K562 (cell line): ENCODE results near the gene SUMF1. TPM values are rescaled to one million over a fixed set of nuclear protein-coding genes. Genes with fewer than 3 reads are reported as not detected.

Experiments
- CTBP1 ChIP-seq: fragments of 450-650 bp; IDR thresholded peaks from 2 replicates; pipeline ENCODE4 v1.6.1; 2016; ENCODE audit warnings: borderline replicate concordance
- CXXC5 ChIP-seq: fragments of 250-450 bp; sonication (Bioruptor Pico); IDR thresholded peaks from 2 replicates; pipeline ENCODE4 v1.8.0; 2022; ENCODE audit warnings: inconsistent platforms, mild to moderate bottlenecking, moderate library complexity
- E2F5 ChIP-seq: sonication (generic); formaldehyde crosslinking; IDR thresholded peaks from 2 replicates; pipeline ENCODE4 v1.8.0; 2022; ENCODE audit warnings: mild to moderate bottlenecking, missing genetic modification reagents
- GTF2A2 ChIP-seq: IDR thresholded peaks from 2 replicates; pipeline ENCODE4 v1.6.1; 2016; ENCODE audit warnings: mild to moderate bottlenecking, missing genetic modification characterization, missing compliant biosample characterization
- KDM5B ChIP-seq: fragments of 200-600 bp; sonication (generic); IDR thresholded peaks from 2 replicates; pipeline ENCODE4 v1.6.1; 2012; ENCODE audit warnings: low read depth, mild to moderate bottlenecking, moderate library complexity, low read length, control low read depth, inconsistent platforms; ENCODE audit not compliant: insufficient replicate concordance
- KHSRP ChIP-seq: fragments of 450-650 bp; IDR thresholded peaks from 2 replicates; pipeline ENCODE4 v1.6.1; 2017
- NFXL1 ChIP-seq: fragments of 450-650 bp; formaldehyde crosslinking; IDR thresholded peaks from 2 replicates; pipeline ENCODE4 v1.4.0; 2021; ENCODE audit warnings: mild to moderate bottlenecking
- RBM15 ChIP-seq: fragments of 200-400 bp; formaldehyde crosslinking; IDR thresholded peaks from 2 replicates; pipeline ENCODE4 v1.6.1; 2018; ENCODE audit warnings: mild to moderate bottlenecking, low read length, moderate library complexity; ENCODE audit not compliant: insufficient read depth
- RBM25 ChIP-seq: fragments of 200-400 bp; formaldehyde crosslinking; IDR thresholded peaks from 2 replicates; pipeline ENCODE4 v1.6.1; 2018; ENCODE audit warnings: low read length, low read depth, moderate library complexity; ENCODE audit not compliant: severe bottlenecking
- TSHZ1 ChIP-seq: fragments of 250-450 bp; sonication (Bioruptor Pico); IDR thresholded peaks from 2 replicates; pipeline ENCODE4 v1.4.0; 2020; ENCODE audit warnings: mild to moderate bottlenecking, moderate library complexity
- ZNF408 ChIP-seq: fragments of 250-450 bp; sonication (Bioruptor Pico); IDR thresholded peaks from 2 replicates; pipeline ENCODE4 v1.4.0; 2020; ENCODE audit warnings: low read depth, mild to moderate bottlenecking, moderate library complexity
- ZNF445 ChIP-seq: fragments of 250-450 bp; sonication (Bioruptor Pico); IDR thresholded peaks from 2 replicates; pipeline ENCODE4 v1.4.0; 2020; ENCODE audit warnings: low read depth, mild to moderate bottlenecking, moderate library complexity
- polyA plus RNA-seq, 8 experiments: library from polyadenylated mRNA; depleted of rRNA in 4 of 8; stranded (reverse) in 5 of 8; unstranded in 3 of 8; fragments of >200 nt; fragmentation: Nextera tagmentation in 2 of 8; fragmentation: Illumina TruSeq in 1 of 8; extraction: Ambion mirVana in 2 of 8; extraction: Trizol in 1 of 8; gene quantifications; 2 replicates each; pipeline versions ENCODE4 v1.2.1 to v1.2.3, GENCODE V29; 2011 to 2014; ENCODE audit warnings: inconsistent platforms in 1 of 8, missing spikeins in 1 of 8
- total RNA-seq, 7 experiments: library from RNA; depleted of rRNA in 6 of 7; stranded (reverse); fragments of >200 nt in 6 of 7; fragmentation: Illumina TruSeq in 2 of 7; extraction: Trizol in 2 of 7; gene quantifications; 2 replicates each; pipeline versions ENCODE4 v1.2.1 to v1.2.3, GENCODE V29; 2011 to 2021; ENCODE audit warnings: low replicate concordance in 1 of 7
- TF ChIP-seq, protein P1 (sequence below): fragments of 150-350 bp; IDR thresholded peaks from 2 replicates; pipeline ENCODE4 v1.6.1; 2014; ENCODE audit warnings: low read depth, mild to moderate bottlenecking, low read length, borderline replicate concordance
- TF ChIP-seq, protein P2 (sequence below): fragments of 250-450 bp; sonication (Bioruptor Pico); IDR thresholded peaks from 2 replicates; pipeline ENCODE4 v1.5.0; 2021; ENCODE audit warnings: mild to moderate bottlenecking, borderline replicate concordance
- TF ChIP-seq, protein P3 (sequence below), 2 experiments: fragments of 250-450 bp in 1 of 2; fragments of 450-650 bp in 1 of 2; sonication (Bioruptor Pico) in 1 of 2; IDR thresholded peaks; 2 replicates each; pipeline versions ENCODE4 v1.6.1 to v1.8.0; 2016 to 2021; ENCODE audit warnings: mild to moderate bottlenecking in 2 of 2, moderate library complexity in 2 of 2, missing compliant biosample characterization in 1 of 2, missing genetic modification characterization in 1 of 2

Gene SUMF1
- total and polyA plus RNA-seq, 9 of the 15 experiments (the other 6 are each of a cell fraction or from before 2014, with no cell fraction given) = 1.3 to 7.4 (median 4.2) TPM

DNA sequence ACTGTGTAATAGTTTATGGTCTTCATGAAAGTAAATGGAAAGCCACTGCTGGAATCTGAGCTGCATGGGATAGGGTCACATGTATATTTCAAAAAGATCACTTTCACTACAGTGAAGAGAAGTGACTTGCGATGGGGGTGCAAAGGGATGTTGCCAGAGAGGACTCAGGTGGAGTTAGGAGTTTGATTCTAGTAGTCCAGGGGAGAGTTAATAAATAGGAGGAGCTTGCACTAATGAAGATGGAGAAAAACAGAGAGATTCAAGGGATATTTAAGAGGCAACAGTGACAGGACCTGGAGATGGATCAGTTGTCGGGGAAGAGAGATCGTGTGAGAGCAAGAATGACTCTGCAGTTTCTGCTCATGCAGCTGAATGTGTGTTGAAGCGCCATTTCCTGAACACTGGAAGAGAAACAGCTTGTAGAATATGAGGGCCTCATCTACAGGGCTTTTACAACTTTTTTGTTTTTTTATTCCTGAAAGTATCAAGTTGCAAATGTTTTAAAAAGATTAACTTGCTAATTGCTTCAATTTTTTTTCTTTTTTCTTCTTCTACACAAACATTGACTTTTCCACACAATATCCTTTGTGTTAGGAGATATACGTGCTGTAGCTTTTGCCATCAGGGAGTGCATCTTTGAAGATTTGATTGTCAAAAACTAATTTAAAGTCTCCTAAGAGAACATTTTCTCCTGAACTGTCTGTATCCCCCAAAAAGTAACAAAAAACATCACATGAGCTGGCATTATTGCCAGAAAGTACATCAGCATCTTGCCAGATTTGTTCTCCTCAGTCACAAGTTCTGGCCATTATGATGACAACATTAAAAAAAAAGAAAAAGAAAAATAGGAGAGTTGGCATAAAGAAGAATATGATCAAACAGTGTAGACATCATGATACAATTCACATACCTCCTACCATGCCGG is 126.4 kb downstream of the SUMF1 start (continued):
- TF ChIP-seq, protein P1, sequence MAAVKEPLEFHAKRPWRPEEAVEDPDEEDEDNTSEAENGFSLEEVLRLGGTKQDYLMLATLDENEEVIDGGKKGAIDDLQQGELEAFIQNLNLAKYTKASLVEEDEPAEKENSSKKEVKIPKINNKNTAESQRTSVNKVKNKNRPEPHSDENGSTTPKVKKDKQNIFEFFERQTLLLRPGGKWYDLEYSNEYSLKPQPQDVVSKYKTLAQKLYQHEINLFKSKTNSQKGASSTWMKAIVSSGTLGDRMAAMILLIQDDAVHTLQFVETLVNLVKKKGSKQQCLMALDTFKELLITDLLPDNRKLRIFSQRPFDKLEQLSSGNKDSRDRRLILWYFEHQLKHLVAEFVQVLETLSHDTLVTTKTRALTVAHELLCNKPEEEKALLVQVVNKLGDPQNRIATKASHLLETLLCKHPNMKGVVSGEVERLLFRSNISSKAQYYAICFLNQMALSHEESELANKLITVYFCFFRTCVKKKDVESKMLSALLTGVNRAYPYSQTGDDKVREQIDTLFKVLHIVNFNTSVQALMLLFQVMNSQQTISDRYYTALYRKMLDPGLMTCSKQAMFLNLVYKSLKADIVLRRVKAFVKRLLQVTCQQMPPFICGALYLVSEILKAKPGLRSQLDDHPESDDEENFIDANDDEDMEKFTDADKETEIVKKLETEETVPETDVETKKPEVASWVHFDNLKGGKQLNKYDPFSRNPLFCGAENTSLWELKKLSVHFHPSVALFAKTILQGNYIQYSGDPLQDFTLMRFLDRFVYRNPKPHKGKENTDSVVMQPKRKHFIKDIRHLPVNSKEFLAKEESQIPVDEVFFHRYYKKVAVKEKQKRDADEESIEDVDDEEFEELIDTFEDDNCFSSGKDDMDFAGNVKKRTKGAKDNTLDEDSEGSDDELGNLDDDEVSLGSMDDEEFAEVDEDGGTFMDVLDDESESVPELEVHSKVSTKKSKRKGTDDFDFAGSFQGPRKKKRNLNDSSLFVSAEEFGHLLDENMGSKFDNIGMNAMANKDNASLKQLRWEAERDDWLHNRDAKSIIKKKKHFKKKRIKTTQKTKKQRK = no peak
- TF ChIP-seq KHSRP (no peak), GTF2A2 (no peak), KDM5B (no peak), RBM15 (no peak), NFXL1 (CRISPR knock-in tag) (no peak), E2F5 (CRISPR knock-in tag) (no peak), ZNF445 (no peak), CTBP1 (peak; percentile 49; the same call in 1 of the 2 replicates), RBM25 (no peak), CXXC5 (CRISPR knock-in tag) (peak; percentile 18; the same call in 1 of the 2 replicates), TSHZ1 (CRISPR knock-in tag) (no peak), ZNF408 (CRISPR knock-in tag) (no peak)
- TF ChIP-seq, protein P2, sequence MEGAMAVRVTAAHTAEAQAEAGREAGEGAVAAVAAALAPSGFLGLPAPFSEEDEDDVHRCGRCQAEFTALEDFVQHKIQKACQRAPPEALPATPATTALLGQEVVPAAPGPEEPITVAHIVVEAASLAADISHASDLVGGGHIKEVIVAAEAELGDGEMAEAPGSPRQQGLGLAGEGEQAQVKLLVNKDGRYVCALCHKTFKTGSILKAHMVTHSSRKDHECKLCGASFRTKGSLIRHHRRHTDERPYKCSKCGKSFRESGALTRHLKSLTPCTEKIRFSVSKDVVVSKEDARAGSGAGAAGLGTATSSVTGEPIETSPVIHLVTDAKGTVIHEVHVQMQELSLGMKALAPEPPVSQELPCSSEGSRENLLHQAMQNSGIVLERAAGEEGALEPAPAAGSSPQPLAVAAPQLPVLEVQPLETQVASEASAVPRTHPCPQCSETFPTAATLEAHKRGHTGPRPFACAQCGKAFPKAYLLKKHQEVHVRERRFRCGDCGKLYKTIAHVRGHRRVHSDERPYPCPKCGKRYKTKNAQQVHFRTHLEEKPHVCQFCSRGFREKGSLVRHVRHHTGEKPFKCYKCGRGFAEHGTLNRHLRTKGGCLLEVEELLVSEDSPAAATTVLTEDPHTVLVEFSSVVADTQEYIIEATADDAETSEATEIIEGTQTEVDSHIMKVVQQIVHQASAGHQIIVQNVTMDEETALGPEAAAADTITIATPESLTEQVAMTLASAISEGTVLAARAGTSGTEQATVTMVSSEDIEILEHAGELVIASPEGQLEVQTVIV = no peak
- TF ChIP-seq, protein P3, sequence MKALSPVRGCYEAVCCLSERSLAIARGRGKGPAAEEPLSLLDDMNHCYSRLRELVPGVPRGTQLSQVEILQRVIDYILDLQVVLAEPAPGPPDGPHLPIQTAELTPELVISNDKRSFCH (CRISPR knock-in tag; IDR thresholded peaks at IDR 0.05) = no peak
- TF ChIP-seq, protein P3 (tag; IDR thresholded peaks at IDR 0.05) = no peak
